Measurements from ENCODE around the gene OR14A2. TPM values are rescaled to one million over a fixed set of nuclear protein-coding genes. Genes with fewer than 3 reads are reported as not detected.
"Not testable (repeated sequence)": the region's sequence is repeated elsewhere in the genome, so short reads cannot be mapped to it uniquely, and the experiment has no call there.

Gene OR14A2
- polyA plus RNA-seq (2012; ENCODE audit: missing spikeins): not detected

DNA sequence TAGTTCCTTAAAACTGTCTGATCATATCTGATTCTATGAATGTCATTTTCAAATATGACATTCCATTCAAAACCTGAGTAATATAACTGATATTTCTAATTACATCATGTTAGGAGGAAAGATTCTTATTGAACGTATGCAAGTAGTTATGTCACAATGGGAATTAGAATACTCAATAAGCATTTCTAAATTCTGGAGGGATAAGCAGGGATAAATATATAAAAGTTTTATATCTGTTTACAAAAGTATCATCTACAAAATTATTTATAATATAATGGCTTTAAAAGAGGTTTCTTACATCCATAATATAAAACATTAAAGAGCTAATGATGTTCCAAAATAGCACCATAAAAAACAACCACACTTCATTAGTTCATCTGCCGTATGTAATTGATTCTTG lies at the start of gene OR14A2:
OR14A2 (minus strand) TSS at position 101 of the 400 bp plus-strand sequence.
- no peak for TF ChIP-seq TAF1 (IDR thresholded peaks at IDR 0.05; ENCODE audit: borderline replicate concordance, low read depth, low read length)
- no peak for TF ChIP-seq POLR2A (IDR thresholded peaks at IDR 0.05; ENCODE audit: low read depth, low read length)
- no peak for TF ChIP-seq POLR2AphosphoS5 (IDR thresholded peaks at IDR 0.05; ENCODE audit: low read depth, low read length)
- no peak for FAIRE-seq
- DNase-seq (ENCODE audit: insufficient read length): no peak

DNA sequence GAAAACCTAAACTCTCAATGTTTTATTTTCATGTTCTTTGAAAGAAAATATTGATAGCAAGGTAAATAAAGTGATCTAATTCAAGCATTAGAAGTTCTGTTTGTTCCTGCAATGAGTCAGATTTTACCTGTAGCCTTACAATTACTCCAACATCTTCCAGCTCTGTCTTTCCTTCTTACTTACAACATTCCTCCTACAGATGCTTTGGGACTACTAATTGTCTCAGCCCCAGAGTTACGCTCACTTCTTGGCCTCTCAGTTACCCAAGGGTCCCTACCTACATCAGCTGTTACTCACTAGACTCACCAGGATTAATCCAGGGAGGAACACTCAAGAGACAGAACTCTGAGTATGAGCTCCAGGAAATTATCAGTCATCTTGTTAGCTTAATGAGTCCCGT lies 49.6 kb upstream of the OR14A2 start:
- DNase-seq (ENCODE audit: insufficient read length) (no peak), FAIRE-seq (no peak)
- TF ChIP-seq POLR2A (IDR thresholded peaks at IDR 0.05; ENCODE audit: low read depth, low read length) (no peak), POLR2AphosphoS5 (IDR thresholded peaks at IDR 0.05; ENCODE audit: low read depth, low read length) (no peak), TAF1 (IDR thresholded peaks at IDR 0.05; ENCODE audit: borderline replicate concordance, low read depth, low read length) (no peak)

DNA sequence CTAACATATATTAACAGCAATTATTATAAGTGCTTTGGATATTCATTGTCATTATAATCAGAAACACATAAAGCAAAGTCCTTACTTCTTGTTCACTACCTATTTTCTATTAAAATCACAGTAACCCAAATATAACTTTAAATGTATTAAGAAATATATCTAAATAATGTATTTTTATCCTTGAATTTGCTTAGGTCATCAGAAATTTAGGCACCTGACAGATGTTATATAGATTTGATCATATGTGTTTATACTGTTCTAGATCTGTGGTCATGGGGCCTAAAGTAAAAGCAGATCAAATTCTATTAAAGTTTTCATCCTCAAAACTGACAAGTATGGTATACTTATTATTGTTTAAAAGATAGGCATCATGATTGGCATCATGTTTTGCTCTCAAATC lies 21.7 kb upstream of the OR14A2 start:
- no peak for DNase-seq (ENCODE audit: insufficient read length)
- no peak for TF ChIP-seq POLR2A (IDR thresholded peaks at IDR 0.05; ENCODE audit: low read depth, low read length)
- no peak for TF ChIP-seq TAF1 (IDR thresholded peaks at IDR 0.05; ENCODE audit: borderline replicate concordance, low read depth, low read length)
- TF ChIP-seq POLR2AphosphoS5 (IDR thresholded peaks at IDR 0.05; ENCODE audit: low read depth, low read length): no peak
- FAIRE-seq: no peak

DNA sequence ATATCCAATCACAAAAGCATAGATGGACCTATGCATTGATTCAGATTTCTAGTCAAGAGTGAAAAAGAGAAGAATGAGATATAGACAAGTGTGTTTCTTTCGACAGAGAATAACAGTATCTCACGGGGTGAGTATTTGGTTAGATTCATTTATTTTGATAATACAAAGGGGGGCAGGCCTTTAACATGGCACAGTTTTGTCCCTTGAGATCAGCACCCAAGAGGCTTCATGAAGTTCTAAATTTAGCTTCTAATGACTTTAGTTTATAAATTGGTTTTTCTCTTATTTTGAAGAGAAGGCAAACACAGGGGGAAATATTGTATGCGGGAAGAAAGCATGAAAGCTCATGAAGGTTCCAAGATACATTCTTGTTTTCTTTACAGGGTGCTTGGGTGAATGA lies 12.5 kb upstream of the OR14A2 start, which contains the start of gene OR1C1:
OR1C1 (minus strand) TSS at position 101 of the 400 bp plus-strand sequence. CDS start 2,150 bp downstream, outside the sequence.
- no peak for TF ChIP-seq POLR2AphosphoS5 (IDR thresholded peaks at IDR 0.05; ENCODE audit: low read depth, low read length)
- no peak for TF ChIP-seq TAF1 (IDR thresholded peaks at IDR 0.05; ENCODE audit: borderline replicate concordance, low read depth, low read length)
- TF ChIP-seq POLR2A (IDR thresholded peaks at IDR 0.05; ENCODE audit: low read depth, low read length): no peak
- DNase-seq (ENCODE audit: insufficient read length) (no peak), FAIRE-seq (no peak)

DNA sequence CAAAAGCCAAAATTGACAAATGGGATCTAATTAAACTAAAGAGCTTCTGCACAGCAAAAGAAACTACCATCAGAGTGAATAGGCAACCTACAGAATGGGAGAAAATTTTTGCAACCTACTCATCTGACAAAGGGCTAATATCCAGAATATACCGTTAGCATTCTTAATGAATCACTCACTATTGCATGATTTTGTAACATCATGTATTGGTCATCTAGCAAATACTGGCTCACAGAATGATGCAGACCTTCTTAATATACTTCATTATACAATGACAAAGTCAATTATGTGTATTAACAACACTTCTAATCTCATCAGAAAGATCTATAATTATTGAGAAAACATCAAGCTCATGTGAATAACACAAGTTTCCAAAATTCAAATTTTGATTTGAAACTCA lies 6.4 kb upstream of the OR14A2 start:
- FAIRE-seq: not testable (repeated sequence)

DNA sequence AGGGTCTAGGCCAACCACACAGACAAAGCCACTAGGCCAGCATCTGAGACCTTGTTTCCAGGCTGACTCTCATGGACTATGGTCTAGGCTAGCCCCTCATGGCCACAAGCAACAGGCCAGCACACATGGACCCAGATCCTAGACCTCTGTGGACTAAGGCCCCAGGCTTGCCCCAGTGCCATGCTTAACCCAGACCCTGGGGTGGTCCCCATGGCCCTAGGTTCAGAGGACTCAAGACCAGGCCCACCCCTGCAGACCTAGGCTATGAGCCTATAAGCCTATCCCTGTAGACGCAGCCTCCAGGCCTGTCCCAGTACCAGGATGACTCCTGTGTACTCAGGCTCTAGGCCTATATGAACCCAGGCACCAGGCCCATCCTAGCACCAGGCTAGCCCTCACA lies 1.9 kb upstream of the OR14A2 start:
- no peak for FAIRE-seq
- TF ChIP-seq POLR2A (IDR thresholded peaks at IDR 0.05; ENCODE audit: low read depth, low read length) (no peak), POLR2AphosphoS5 (IDR thresholded peaks at IDR 0.05; ENCODE audit: low read depth, low read length) (no peak), TAF1 (IDR thresholded peaks at IDR 0.05; ENCODE audit: borderline replicate concordance, low read depth, low read length) (no peak)

More for the DNA sequence above, 6.4 kb upstream of the OR14A2 start:
- DNase-seq (ENCODE audit: insufficient read length): not testable (repeated sequence)

DNA sequence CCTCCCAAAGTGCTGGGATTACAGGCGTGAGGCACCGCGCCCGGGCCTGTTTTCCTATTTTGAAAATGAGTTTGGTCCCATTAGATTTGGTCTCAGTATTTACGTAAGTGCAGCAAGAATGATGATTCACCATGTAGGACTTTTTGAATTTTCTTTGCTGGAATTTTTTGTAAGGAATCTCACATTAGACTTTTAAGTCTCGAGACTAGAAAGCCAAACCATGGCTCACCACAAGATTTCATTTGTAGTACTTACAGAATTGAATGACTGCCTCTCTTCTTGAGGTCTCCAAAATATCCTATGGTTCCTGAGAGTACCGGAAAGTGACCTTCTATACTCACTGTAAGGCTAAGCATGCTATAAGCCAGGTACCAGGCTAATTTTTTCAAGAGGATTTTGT lies 325 bp downstream of the OR14A2 start:
- TF ChIP-seq TAF1 (IDR thresholded peaks at IDR 0.05; ENCODE audit: borderline replicate concordance, low read depth, low read length) (no peak), POLR2A (IDR thresholded peaks at IDR 0.05; ENCODE audit: low read depth, low read length) (no peak), POLR2AphosphoS5 (IDR thresholded peaks at IDR 0.05; ENCODE audit: low read depth, low read length) (no peak)
- DNase-seq (ENCODE audit: insufficient read length): no peak
- FAIRE-seq: no peak

More for the DNA sequence above, 1.9 kb upstream of the OR14A2 start:
- DNase-seq (ENCODE audit: insufficient read length): no peak

DNA sequence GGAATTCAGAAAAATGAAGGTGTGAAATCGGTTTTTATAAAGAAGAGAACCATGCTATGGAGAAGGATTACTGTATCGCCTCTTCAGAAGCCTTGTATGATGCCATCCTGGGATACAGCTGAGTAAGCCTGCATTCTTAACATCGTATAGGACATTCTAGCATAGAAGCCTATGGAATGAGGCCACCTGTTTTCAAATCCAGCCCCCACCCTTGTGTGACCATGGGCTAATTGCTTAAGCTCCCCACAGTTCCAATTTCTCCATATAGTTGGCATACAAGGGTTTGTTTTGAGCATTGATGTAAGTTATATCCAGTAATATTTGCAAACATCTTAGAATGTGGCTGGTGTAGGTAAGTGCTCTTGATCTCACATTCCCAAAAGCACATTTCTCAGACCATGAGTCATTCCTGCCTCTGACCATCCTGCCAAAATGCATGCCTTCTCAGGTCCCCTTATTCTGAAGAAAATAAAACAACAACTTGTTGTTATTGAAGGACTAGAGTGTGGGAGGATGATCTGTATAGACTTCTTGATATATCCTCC lies 1.5 kb downstream of the OR14A2 start:
- no peak for FAIRE-seq
- no peak for DNase-seq (ENCODE audit: insufficient read length)
- no peak for TF ChIP-seq TAF1 (IDR thresholded peaks at IDR 0.05; ENCODE audit: borderline replicate concordance, low read depth, low read length)

DNA sequence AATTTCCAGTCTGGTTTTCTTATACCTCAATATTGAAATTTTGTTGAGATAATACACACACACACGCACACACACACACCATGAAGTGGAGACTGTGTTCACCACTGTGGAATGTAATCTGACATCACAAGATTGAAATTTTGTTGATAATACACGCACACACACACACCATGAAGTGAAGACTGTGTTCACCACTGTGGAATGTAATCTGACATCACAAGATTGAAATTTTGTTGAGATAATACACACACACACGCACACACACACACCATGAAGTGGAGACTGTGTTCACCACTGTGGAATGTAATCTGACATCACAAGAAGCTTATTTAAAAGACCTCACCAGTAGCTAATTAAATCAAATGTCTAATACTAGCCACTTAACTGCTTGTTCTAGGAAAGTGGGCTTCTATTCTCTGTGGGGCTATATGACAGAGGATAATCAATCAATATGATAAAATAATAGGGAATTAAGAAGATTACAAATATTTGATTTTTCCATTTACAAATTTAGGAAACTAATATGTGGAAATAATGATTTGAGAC lies 5.7 kb downstream of the OR14A2 start:
- FAIRE-seq; DNase-seq (ENCODE audit: insufficient read length): not testable (repeated sequence)

DNA sequence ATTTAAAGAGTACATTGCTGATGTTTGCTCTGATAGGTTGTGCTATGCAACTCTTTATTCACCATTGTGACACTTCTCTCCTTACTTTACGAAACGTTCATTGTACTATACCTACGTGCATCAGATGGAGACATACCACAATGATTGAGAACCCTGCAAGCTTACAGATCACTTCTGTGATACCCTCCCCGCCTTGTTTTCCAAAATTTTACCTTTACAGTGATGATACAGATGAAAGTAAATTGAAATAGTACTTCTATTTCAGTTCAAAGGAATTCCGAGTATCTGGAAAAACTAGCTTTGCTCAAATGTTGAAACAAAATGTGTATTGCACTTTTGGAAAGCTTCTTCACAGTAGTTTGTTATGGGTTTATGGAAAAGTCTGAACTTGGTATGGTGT lies 6.2 kb downstream of the OR14A2 start:
- DNase-seq (ENCODE audit: insufficient read length): no peak
- FAIRE-seq: no peak
- TF ChIP-seq TAF1 (IDR thresholded peaks at IDR 0.05; ENCODE audit: borderline replicate concordance, low read depth, low read length) (no peak), POLR2A (IDR thresholded peaks at IDR 0.05; ENCODE audit: low read depth, low read length) (no peak), POLR2AphosphoS5 (IDR thresholded peaks at IDR 0.05; ENCODE audit: low read depth, low read length) (no peak)

DNA sequence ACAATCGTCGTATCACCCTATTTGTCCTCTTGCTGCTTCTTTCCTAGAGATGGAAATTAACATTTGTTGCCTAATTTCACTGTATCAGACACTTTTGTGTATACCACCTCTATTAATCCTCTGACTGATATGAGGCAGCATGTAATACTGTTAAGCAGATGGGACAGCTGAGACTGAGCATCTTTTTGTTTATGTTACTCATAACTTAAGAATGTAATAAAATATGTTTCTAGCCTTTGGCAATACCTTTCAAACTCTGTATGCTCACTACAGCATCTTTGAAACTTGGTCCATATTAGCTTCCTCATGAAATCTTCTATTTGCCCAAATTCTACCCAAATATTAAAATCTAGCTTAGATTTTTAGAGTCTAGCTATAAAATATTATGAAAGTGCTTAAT lies 7.2 kb downstream of the OR14A2 start:
- FAIRE-seq (no peak), DNase-seq (ENCODE audit: insufficient read length) (no peak)
- TF ChIP-seq POLR2AphosphoS5 (IDR thresholded peaks at IDR 0.05; ENCODE audit: low read depth, low read length) (no peak), TAF1 (IDR thresholded peaks at IDR 0.05; ENCODE audit: borderline replicate concordance, low read depth, low read length) (no peak), POLR2A (IDR thresholded peaks at IDR 0.05; ENCODE audit: low read depth, low read length) (no peak)

DNA sequence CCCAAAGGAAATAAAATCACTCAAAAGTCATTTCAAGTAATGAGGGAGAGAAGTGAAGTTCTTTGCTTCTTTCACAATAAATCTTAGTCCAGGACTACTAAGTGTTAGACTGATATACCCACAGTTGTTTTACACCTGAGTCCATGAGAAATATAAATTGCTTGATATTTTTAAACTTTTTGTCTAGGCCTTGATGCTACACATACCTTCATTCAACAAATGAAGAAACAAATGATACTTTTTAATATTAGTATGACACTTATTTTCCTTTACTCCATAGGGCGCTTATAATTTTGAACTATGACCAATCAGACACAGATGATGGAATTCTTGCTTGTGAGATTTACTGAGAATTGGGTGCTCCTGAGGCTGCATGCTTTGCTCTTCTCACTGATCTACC lies 9.6 kb downstream of the OR14A2 start, which contains the start of gene OR14K1:
OR14K1 (plus strand) TSS at position 301 of the 400 bp plus-strand sequence; CDS start at position 301, 0 bp downstream.
- DNase-seq (ENCODE audit: insufficient read length) (no peak), FAIRE-seq (no peak)
- TF ChIP-seq POLR2AphosphoS5 (IDR thresholded peaks at IDR 0.05; ENCODE audit: low read depth, low read length): no peak
- TF ChIP-seq TAF1 (IDR thresholded peaks at IDR 0.05; ENCODE audit: borderline replicate concordance, low read depth, low read length): no peak
- TF ChIP-seq POLR2A (IDR thresholded peaks at IDR 0.05; ENCODE audit: low read depth, low read length): no peak

DNA sequence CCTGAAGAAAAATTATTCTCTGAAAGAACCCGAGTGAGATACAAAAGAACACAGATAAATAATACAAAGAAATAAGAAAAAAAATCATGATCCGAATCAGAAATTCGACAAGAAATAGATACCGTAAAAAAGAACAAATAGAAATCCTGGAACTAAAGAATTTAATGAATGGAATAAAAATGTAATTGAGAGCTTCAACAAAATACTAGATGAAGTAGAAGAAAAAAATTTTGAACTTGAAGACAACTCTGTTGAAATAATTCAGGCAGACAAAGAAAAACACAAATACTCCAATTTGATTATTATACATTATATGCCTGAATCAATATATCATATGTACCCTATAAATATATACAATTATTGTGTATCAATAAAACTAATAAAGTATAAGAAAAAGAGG lies 26.7 kb downstream of the OR14A2 start:
- no peak for TF ChIP-seq POLR2AphosphoS5 (IDR thresholded peaks at IDR 0.05; ENCODE audit: low read depth, low read length)
- TF ChIP-seq POLR2A (IDR thresholded peaks at IDR 0.05; ENCODE audit: low read depth, low read length): no peak
- TF ChIP-seq TAF1 (IDR thresholded peaks at IDR 0.05; ENCODE audit: borderline replicate concordance, low read depth, low read length): no peak
- no peak for FAIRE-seq
- DNase-seq (ENCODE audit: insufficient read length): no peak
